DMS53 (cell line): ENCODE data around the gene MT1B.
"Not testable (repeated sequence)": the region's sequence is repeated elsewhere in the genome, so short reads cannot be mapped to it uniquely, and the experiment has no call there.

Source experiments
- DNase-seq: peaks from one replicate; lab custom pipeline; 2025; lab: John Stamatoyannopoulos, UW

MT1B gene

GRCh38 chr16:56620339-56620897 lies 31.3 kb upstream of the MT1B start:
- DNase-seq: no peak

DNA sequence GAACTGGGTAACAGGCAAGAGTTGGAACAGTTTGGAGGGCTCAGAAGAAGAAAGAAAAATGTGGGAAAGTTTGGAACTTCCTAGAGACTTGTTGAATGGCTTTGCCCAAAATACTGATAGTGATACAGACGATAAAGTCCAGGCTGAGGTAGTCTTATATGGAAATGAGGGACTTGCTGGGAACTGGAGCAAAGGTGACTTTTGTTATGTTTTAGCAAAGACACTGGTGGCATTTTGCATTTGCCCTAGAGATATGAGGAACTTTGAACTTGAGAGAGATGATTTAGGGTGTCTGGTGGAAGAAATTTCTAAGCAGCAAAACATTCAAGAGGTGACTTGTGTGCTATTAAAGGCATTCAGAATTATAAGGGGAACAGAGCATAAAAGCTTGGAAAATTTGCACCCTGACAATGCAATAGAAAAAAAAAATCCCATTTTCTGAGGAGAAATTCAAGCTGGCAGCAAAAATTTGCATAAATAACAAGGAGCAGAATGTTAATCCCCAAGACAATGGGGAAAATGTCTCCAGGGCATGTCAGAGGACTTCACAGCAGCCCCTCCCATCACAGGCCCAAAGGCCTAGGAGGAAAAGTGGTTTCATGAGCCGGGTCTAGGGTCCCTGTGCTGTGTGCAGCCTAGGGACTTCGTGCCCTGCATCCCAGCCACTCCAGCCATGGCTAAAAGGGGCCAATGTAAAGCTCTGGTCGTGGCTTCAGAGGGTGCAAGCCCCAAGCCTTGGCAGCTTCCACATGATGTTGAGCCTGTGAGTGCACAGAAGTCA lies 29.8 kb upstream of the MT1B start:
- DNase-seq: not testable (repeated sequence)

GRCh38 chr16:56623184-56623583 lies 28.5 kb upstream of the MT1B start:
- not testable (repeated sequence) for DNase-seq

DNA sequence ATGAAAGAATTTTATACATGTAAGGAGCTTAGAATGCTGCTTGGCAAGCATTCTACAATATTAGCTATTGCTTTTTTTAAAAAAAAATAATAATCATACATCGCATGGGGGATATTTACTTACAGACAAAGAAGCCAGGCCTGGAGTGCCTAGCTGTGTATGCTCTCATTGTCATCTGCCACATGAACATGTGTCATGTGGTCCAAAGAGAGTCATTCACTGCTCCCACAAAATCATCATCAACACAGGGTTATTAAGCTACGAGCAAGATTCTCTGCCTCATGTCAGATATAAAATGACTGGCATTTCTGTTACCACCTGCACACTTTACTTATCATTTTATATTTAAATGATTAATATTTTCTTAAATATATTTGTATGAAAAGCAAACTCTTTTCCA lies 28.0 kb upstream of the MT1B start:
- no peak for DNase-seq

DNA sequence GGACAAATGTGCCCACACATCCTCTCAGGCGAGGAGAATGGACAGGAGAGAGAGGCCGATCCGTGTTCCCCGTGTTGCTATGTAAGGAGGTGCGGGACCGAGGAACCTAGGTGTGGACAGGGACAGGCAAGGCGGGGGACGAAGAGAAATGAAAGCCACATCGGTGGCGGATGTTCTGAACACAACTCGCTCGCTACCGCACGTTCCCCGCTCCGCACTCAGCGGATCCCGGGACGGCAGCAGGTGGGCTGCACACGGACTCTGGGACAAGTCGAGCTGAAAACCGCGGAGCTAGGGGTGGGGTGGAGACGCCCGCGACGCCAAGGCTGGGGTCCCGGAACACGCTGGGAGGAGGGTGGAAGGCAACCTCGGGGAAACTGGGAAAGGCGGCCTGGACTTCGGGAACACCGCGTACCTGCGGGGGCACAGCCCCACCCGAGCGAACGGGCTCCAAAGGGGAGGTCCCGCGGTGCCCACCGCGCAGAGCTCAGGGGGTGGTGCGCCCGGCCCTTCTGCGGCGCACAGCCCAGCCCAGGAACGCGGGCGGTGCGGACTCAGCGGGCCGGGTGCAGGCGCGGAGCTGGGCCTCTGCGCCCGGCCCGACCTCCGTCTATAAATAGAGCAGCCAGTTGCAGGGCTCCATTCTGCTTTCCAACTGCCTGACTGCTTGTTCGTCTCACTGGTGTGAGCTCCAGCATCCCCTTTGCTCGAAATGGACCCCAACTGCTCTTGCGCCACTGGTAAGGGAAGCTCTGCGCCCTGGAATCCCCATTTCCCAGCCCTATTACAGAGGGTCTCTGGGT lies 26.3 kb upstream of the MT1B start, which contains the start of gene MT1E:
Gene MT1E, plus strand, starts transcription at position 642 of the 803 bp plus-strand sequence. Its CDS starts 71 bp downstream, at position 713.
- peak; percentile 93 for DNase-seq

GRCh38 chr16:56625943-56626654 lies 25.6 kb upstream of the MT1B start:
- DNase-seq: peak; percentile 70

DNA sequence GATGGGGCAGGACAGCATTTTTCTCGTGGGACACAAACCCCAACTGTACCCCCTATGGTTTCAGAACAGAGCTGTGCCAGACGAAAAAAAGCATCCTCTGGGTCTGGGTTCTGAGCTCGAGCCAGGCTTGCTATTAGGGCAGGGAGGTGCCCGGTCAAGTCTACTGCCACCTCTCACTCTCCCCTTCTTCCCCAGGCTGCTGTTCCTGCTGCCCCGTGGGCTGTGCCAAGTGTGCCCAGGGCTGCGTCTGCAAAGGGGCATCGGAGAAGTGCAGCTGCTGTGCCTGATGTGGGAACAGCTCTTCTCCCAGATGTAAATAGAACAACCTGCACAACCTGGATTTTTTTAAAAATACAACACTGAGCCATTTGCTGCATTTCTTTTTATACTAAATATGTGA lies 25.0 kb upstream of the MT1B start:
- DNase-seq: no peak

DNA sequence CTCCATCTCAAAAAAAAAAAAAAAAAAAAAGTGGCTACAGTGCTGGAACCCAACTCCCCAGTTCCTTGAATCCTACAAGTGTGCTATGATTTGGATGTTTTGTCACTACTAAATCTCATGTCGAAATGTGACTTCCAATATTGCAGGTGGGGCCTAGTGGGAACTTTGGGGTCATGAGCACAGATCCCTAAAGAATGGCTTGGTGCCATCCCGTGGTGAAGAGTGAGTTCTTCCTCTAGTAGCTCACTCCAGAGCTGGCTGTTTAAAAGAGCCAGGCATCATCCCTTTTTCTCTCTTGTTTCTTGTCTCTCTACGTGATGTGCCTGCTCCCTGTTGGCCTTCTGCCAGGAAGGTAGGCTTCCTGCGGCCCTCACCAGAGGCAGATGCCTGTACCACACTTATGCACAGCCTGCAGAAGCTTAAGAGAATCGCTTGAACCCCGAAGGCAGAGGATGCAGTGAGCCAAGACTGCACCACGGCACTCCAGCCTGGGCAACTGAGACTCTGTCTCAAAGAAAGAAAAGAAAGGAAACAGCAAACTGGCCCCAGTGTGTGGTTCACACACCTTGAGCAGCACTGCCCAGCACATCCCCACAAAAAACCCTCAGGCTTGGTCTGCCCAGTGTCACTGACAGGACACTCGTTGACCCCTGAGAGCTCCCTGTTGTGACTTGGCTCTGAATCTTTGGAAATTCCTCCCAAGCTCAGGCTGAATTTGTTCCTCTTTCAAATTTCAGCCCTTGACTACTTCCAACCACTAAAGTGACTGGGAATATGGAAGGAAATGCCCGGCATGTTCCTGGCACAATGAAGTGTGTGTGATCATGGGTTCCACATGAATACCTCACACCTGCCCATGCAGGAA lies 23.0 kb upstream of the MT1B start:
- no peak for DNase-seq

- no peak for DNase-seq
Measured at GRCh38 chr16:56629531-56629930, 22.2 kb upstream of the MT1B start.

GRCh38 chr16:56630134-56630533 lies 21.6 kb upstream of the MT1B start:
- no peak for DNase-seq

- no peak for DNase-seq
Measured at GRCh38 chr16:56631197-56631596, 20.5 kb upstream of the MT1B start.

DNA sequence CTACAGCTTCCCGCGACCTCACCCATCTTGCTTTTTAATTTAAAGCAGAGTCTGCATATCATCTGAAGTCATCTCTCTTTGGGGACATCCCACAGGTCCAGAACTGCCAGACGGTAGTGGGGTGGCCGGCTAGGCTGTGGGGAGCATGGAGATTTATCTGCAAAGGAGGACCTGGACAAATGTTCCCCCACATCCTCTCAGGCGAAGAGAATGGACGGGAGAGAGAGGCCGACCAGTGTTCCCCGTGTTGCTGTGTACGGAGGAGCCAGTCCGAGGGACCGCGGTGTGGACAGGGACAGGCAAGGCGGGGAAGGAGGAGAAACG lies 19.9 kb upstream of the MT1B start:
- no peak for DNase-seq

- peak; percentile 72 for DNase-seq
Measured at GRCh38 chr16:56632156-56632847, 19.4 kb upstream of the MT1B start, which contains the start of gene MT1M. Gene MT1M, plus strand, starts transcription at chr16:56632659. Its CDS starts 73 bp downstream, at chr16:56632732.

DNA sequence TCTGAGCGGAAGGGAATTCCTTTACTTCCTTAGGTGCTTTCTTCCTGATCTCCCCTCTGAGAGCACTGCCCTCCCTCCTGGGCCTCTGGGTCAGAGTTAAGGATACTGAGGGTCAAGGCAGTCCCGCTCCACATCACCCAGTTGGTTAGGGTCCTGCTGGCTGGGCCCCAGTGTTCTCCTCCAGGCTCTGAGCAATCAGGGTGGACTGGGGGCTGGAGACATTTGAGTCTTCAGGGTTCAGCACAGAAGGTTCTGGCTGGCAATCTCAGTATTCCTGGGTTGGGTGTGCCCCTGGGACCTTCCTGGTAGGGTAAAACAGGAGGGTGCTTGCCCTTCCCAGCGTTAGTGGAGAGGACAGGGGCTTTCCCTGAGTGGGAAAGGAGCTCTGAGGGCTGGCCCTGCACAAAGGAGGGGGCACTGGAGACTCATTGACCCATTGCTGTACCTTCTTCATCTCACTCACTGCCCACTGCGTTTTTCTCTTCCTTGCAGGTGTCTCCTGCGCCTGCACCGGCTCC lies 18.8 kb upstream of the MT1B start:
- no peak for DNase-seq

- no peak for DNase-seq
Measured at GRCh38 chr16:56633535-56633934, 18.2 kb upstream of the MT1B start.

DNA sequence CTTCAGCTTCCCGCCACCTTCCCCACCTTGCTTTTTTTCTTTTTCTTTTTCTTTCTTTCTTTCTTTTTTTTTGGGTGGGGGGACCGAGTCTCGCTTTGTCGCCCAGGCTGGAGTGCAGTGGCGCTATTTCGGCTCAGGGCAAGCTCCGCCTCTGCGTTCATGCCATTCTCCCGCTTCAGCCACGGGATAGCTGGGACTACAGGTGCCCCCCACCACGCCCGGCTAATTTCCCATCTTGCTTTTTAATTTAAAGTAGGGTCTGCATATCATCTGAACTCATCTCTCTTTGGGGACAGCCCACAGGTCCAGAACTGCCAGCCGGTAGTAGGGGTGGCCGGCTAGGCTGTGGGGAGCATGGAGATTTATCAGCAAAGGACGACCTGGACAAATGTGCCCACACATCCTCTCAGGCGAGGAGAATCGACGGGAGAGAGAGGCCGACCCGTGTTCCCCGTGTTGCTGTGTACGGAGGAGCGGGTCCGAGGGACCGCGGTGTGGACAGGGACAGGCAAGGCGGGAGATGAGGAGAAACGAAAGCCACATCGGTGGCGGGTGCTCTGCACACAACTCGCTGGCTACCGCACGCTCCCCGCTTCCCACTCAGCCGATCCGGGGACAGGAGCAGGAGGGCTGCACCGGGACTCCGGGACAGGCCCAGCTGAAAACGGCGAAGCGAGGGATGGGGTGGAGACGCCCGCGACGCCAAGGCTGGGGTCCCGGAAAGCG lies 16.8 kb upstream of the MT1B start:
- no peak for DNase-seq

- no peak for DNase-seq
Measured at GRCh38 chr16:56635441-56635967, 16.2 kb upstream of the MT1B start.

DNA sequence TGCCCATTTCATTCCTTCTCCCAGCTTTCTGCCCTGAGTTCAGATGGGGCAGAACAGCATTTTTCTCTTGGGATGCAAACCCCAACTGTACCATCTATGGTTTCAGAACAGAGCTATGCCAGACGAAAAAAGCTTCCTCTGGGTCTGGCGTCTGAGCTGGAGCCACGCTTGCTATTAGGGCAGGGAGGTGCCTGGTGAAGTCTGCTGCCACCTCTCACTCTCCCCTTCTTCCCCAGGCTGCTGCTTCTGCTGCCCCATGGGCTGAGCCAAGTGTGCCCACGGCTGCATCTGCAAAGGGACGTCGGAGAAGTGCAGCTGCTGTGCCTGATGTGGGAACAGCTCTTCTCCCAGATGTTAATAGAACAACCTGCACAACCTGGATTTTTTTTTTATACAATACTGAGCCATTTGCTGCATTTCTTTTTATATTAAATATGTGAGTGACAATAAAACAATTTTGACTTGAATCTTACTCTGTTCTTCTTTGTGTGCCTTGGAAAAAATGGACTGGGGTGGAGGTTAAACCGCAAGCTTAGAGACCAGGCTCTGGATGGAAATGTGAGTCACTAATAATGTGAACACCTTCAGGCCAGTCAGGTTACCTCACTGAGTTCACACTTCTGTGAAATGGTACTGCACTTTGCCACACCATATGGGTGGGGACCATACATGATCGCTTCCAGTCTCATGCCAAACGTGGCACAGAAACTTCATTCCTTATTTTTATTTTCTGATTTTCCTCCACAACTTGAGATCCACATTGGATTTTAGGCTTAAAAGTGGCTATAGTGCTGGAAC lies 14.9 kb upstream of the MT1B start:
- DNase-seq: no peak
